GM18498 (cell line): ENCODE data around the gene DNAH8.
"Not testable (repeated sequence)": the region's sequence is repeated elsewhere in the genome, so short reads cannot be mapped to it uniquely, and the experiment has no call there.

Source experiments
- ATAC-seq: cut with Tn5 transposase; IDR thresholded peaks from one replicate; pipeline ENCODE4 v1.9.1; 2021; ENCODE audit warnings: mild to moderate bottlenecking, moderate library complexity; ENCODE audit not compliant: unreplicated experiment

The DNAH8 gene

DNA sequence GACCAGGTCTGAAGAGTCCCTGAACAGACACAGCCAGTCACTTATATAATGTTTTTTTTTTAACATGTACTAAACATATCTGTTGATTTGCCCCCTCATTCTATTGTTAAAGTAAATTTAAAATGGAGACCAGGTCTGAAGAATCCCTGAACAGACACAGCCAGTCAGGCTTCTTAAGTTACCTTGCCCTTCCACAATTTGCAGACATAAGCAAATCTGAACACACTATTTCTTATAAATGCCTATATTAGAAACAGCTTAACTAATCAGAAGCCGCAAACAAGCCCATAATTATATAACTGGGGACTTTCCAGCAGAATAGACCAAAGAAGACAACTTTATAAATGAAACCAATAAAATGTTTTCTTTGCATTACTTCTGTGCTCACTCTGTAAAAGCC is 118.2 kb downstream of the DNAH8 start:
- no peak for ATAC-seq

DNA sequence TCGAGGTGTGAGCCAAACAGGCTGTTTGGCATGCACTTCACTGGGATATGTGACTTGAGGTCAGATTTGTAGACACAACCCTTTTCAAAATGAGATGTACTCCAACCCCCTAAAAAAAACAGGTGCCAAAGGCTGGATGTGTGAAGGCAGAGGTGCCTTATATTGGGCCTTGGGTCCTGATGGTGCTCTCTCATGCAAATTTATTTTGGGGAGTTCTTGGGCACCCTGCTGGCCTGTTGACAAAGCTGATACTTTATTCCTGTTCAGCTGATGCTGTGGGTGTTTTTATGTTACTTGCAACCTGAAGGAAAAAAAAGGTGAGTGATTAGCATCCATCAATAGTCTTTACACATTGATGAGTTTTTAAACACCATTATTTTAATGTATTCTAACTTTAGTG is 121.5 kb downstream of the DNAH8 start:
- ATAC-seq, result no peak

DNA sequence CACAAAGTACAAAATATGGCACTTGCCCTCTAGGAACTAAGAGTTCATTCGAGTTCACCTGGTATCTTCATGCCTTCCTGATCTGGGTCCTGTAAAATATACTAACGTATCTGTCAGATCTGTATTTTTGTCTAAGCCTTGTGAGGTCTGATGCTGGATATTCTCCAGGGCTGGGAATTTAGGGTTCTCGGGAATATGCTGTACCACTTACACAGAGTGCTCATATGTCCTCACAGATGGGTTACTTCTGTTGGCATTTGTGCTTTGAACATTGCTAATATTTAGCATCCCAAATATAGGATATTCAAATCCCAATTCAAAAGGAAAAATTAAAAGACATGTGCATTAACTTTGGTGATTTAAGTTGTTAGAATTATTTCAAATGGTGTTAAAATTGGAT is 122.0 kb downstream of the DNAH8 start:
- ATAC-seq, result no peak

DNA sequence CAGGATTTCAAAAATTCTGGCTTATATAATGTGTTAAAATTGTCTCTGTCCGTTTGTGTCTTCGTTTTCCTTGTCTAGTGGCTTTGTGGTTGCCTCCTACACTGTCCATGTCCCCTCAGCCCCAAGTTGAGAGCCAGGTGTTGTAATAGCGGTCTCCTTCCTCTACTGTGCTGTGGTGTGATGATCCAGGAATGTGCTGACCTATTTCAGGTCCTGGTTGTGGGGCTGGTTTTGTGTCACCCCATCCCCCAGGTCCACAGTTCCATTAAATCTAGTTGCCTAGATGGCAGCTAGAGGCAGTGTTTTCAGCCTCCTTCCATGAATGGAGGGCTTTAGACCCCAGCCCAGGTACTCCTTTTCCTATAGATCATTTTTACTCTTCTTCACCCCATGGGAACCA is 128.7 kb downstream of the DNAH8 start:
- no peak for ATAC-seq

DNA sequence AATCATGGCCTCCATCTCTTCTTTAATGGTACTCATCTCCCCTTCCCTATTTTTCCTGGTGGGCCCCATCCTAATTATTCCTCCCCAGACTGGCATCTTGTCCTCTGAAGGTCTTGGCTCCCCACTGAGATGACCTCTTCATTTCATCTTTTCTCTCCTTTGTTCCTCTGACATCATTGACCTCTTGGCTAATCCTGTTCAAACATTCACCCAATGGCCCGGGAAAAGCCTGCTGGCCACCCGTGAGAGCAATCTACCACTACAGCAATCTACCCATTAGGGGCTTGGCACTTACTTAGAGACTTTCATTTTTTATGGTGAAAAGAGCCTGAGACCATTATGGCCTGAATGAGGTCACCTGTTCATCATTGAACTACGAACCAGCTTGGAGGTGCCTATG is 130.8 kb downstream of the DNAH8 start:
- no peak for ATAC-seq

DNA sequence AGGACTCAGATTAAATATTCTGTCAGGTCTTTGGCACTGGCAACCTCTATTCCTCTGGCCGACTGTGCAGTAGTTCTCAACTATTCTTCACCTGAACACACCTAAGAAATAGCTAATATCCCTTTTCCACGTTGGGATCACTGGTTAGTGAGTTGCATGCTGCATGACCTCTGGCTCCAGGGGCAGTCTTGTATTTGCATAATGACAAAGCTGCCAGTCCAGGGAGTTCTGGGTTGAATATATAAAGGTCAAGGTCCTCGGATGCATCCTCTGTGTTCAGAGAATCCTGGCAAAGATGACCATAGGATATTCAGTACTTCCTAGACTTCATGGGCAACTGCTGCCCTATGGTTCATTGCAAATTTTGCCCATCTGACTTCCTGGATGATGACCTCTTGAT is 131.2 kb downstream of the DNAH8 start:
- no peak for ATAC-seq

DNA sequence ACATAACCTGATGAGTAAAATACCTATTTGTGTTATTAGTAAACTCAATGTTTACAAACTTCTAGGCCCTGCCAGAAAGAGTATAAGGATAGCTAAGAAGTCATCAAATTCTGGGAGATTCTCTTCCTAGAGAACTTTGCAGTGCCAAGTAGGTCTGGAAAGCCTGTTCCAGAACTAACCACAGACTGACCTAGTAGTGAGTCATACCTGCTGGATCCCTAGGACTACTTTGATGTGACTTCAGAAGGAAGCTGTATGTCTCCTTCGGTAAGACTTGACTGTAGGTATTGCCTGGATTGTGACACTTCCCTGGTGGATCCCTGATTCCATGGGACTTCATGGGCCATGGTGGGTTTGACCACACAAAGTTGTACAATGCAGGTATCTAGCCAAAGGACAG is 131.7 kb downstream of the DNAH8 start:
- no peak for ATAC-seq

DNA sequence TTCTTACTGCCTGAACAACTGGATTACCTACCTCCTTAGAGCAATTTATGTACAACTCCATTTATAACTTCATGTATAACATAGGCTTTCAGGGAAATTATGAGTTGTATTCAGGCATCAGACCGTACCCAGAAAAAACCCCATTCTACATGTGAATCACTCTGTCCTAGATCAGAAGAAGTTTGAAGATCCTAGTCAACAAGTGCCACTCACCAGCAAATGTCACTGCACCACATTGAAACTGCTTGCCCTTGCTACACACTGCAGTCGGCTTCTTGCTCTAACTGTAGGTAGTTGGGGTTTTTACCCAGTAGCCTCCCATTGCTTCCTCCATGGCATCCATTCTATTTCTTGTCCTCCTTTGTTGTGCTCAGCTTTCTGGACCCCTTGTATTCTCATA is 132.4 kb downstream of the DNAH8 start:
- ATAC-seq, result no peak

DNA sequence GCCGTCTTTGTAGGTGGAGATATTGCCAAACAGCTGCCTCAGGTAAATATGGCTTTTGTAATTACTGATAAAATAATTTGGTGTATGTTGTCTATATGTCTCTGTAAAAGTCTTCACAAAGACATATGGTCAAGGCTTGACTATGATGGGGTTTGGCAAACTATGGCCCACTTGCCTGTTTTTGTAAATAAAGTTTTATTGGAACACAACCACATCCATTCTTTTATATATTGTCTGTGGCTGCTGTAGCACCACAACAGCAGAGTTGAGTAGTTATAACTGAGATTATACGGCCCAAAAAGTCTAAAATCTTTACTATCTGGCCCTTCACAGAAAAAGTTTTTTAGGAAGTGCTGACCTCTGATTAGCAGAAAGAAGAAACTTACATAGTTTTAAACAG is 133.6 kb downstream of the DNAH8 start:
- ATAC-seq, result no peak

DNA sequence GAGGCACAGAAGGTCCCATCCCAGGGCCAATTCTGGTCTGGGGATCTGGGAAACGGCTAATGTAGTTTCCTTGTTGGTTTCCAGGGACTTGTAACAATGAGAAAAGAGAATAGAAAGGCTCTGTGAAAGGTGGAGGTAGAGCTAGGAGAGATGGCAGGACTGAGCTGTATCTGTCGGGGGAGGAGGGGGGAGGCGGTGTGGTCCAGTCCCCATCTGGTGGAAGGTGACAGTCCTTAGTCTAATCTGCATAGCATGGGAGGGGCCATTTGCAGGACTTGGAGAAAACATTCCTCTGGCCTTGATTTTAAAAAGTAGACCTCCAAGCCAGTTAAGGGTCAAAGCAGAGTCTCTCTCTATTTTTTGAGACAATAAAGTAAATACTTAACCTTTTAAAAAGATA is 137.1 kb downstream of the DNAH8 start:
- ATAC-seq, result no peak

DNA sequence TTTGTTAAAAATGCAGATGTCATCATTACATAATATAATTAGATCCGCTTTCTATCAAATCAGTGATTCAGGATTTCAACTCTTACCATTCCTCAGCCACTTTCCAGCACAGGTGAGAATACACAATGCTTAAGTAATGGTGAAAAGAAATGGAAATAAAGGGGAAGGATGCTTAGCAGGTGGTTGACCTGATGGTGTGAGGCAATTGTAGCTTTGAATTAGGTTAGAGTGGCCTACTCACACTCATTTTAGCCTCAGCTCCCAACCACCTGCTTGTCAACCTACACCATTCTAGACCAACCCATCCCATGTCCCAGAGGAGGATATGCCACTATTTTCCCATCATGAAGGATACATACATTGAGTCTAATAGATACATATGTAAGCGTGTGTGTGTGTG is 138.1 kb downstream of the DNAH8 start:
- ATAC-seq, result no peak

DNA sequence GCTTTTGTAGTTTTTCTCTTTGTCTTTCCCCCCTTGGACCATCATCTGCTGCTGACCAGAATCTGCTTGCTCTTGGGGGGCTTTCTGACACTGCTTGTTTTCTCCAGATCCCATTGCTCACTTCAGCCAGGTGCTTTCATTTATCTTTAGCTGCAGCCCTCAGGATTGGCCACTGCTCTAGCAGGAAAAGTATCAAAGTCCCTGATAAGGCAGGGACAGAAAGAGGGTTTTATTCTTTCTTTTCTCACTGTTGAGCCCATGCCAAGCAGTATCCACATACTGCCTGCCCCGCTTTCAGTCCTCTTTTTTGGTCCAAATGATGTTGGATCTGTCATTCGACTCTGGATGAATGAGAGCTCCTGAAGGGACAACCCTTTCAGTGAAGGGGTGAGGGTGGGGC is 141.4 kb downstream of the DNAH8 start:
- ATAC-seq, result no peak

DNA sequence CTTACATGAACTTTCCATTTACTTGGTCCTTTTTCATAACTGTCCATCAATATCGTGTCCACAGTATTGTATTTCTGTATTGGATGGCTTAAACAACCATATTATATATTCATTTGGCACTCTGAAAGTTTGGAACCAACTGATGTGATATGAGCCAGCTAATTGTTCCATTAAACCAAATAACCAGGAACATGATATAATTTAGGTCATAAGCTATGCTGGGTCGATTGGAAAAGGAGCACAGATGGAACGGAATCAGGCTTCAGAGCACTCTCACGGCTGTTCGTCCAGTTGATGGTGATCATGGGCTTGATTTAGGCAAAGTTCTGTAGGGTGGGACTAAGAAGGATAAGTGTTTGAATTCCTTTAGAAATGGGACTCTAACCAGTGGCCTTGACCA is 142.7 kb downstream of the DNAH8 start:
- no peak for ATAC-seq

DNA sequence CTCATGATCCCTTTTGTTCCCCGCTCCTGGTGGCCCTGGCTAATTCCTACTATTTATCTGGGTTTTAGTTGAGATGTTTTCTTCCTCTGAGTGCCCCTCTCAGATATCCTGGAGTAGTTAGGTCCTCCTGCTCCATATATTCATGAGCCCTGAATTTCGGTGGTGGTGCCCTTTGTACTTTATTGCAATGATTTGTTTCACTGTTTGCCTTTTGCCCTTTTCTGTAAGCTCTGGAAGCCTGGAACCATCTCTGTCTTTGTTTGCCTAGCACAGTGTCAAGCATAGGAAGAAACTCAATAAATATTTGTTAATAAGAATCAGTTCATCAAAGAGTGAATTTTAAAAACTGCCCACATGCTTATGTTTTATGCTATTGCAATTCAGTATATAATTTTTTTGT is 144.9 kb downstream of the DNAH8 start:
- ATAC-seq, result no peak

DNA sequence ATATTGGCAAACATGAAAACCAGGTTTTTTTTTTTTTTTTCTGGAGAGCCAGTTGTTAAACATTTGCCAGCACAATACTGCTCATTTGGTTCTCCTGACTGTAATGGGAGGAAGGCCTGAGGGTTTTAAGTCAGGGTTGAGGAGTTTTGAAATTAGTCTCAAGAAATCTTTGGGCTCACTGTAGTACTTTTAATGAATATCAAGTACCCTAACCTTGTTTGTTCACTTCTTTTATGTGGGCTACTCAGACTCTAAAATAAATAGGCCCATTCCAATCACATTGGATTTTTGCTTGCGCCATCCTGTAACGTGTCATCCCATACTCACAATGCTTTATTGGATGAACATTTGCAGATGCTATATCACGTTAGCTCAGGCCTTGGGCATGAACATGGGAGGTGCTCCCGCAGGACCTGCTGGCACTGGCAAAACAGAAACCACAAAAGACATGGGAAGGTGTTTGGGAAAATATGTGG is 146.9 kb downstream of the DNAH8 start:
- ATAC-seq, result no peak

DNA sequence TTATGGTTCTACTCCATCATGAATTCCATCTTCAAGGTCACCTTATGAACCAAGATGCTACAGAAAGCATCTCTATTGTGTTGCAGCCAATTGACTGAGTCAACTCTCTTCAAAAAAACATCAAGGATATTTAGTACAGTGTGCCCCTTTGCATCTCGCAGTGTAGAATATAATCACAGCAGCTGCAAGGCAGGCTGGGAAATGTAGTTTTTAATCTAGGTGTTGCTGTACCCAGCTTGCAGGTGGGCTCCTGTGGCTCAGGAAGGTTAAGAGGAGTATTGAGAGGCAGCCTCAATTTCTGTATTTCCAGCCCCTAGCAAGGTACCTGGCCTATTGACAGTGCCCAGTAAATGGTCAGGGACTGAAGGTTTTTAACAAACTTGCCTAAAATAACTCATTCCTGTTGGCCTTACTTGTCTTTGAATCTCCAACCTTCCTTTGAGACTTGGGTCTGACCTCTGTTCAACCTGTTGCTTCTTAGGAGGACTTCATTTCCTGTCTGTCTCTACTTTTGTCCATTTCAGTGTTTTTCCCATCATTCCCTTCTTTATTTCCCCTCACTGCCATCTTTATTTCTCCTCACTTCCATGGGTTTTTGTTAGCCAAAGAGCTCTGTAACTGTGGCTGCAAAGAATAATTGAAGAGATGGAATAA is 150.5 kb downstream of the DNAH8 start:
- ATAC-seq, result no peak

DNA sequence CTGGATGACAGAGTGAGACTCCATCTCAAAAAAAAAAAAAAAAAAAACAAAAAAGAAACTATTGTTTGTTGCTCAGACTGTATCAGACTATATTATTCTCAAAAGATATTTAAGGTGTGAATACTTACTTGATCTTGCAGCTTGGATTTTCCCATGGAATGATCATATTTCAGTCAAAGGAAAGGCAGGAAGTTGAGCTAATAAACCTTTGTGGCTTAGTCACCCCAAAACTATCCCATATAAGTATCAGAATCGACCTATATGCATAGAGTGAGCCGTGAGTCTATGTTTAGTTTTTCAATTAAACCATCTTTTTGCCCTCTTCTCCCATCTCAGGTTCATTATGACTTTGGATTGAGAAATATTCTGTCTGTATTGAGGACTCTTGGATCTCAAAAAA is 152.6 kb downstream of the DNAH8 start:
- no peak for ATAC-seq

DNA sequence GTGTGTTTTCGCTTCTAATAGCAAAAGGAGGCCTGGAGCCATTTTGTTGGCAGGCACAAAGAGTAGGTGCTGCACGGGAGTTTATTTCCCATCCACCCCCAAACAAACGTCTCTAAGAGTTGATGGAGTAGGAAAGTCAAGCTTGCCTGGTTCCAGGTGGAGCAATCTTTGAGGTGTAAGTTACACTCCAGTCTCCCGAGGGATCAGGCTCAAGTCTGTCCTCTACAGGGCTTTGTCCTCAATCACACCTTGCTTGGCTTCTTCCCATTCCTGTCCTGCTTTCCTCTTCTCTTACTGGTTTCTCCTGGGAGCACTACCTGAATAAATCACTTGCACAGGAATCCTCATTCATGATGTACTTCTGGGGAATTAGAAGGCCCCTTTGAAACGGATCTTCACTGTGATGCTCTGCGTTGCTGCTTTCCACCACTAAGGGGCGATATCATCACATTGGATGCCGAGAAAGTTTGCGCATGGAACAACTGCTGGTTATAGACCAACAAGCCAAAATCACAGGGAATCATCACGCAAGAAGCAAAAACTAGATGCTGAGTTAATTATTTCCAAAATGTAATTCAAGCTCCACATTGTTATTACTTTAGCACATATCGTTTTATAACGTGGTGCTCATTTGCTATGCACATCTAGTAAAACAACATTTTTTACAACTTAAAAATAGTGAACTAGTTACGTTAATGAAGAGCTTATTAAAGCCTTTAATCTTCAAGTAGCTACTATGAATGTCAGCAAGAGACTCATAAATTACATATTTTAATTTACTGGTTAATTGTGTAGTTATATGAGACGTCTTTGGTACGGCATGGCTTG is 156.8 kb downstream of the DNAH8 start:
- ATAC-seq, result no peak

DNA sequence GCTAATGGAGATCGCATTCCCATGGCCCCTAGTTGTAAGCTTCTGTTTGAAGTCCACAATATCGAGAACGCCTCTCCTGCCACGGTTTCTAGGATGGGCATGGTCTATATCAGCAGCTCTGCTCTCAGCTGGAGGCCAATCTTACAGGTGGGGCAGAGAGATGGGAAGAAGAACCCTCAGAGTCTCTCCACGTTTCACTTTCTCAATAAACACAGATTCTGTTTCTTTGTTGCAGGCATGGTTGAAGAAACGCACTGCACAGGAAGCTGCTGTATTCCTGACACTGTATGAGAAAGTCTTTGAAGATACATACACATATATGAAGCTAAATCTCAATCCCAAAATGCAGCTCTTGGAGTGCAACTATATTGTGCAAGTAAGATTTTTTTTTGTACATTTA is 157.9 kb downstream of the DNAH8 start:
- ATAC-seq, result no peak

DNA sequence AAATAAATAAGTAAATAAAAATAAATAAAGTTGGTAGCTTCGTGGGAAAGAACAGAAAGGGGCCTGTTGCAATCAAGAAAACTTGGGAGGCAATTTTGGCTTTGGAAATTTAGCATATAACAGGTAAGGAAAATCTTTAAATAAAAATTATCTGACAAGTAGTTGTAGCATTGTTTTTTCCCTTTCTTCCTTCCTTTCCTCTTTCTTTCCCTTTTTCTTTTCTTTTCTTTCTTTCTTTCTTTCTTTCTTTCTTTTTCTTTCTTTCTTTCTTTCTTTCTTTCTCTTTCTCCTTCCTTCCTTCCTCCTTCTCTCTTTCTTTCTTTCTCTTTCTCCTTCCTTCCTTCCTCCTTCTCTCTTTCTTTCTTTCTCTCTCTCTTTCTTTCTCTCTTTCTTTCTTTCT is 158.7 kb downstream of the DNAH8 start:
- ATAC-seq, result not testable (repeated sequence)

DNA sequence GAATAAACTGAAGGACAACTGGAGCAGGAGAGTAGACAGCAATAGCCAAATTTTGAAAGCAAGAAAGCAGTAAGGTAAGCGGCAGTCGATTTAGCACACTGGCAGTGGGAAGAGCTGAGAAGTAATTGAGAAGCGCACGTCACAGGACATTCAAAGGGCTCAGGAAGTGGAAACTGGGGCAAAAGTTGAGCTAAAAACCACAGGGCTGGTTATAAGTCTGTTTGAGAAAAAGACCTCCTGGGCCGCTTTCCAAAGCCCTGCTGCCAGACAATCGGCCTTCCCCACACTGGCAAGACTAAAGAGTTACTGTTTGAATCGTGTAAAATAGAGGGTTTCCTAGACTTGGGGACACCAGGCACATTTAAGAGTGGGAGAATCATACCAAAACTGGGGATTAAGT is 161.4 kb downstream of the DNAH8 start:
- no peak for ATAC-seq

DNA sequence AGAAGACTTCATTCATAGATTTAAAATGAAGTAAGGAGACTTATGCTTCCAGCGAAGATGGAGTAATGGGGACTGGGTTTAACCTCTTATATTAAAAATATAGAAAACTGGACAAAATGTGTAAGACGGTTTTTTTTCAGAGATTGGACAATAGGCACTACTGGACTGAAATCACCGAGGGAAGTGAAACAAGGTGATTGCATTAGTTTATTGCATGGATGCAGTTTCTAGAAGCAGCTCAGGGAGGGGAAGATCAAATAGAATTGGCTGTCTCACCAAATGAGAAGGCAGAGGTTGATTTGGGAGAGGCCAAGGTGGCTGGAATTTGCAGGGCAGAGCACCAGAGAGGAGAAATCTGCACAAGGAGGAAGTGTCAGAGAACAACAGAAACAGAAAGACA is 162.6 kb downstream of the DNAH8 start:
- no peak for ATAC-seq

DNA sequence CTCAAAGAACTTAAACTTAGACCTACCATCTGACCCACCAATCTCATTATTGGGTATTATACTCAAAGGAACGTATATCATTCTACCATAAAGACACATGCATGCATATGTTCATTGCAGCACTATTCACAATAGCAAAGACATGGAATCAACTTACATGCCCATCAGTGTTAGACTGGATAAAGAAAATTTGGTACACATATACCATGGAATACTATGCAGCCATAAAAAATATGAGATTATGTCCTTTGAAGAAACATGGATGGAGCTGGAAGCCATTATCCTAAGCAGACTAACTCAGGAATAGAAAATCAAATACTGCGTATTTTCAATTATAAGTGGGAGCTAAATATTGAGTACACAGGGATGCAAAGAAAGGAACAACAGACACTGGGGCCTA is 167.0 kb downstream of the DNAH8 start:
- no peak for ATAC-seq
